Skeletal muscle satellite cell (primary cell): Measurements from ENCODE around the gene ATOSB.
A peak's percentile ranks its signal among the peaks of the same experiment; 100 is the strongest.

ENCODE experiments used
- H3K27me3 ChIP-seq: 2 replicates; pipeline ENCODE4 v1.7.0; 2013; ENCODE audit warnings: low read length; ENCODE audit not compliant: control insufficient read depth, insufficient read depth
- H3K36me3 ChIP-seq: 2 replicates; pipeline ENCODE4 v1.7.0; 2013; ENCODE audit warnings: mild to moderate bottlenecking, control low read depth, low read length; ENCODE audit not compliant: insufficient read depth
- H3K4me1 ChIP-seq: 2 replicates; pipeline ENCODE4 v1.7.0; 2013; ENCODE audit warnings: low read length; ENCODE audit not compliant: control insufficient read depth, insufficient read depth
- H3K4me2 ChIP-seq: 2 replicates; pipeline ENCODE4 v1.7.0; 2013; ENCODE audit warnings: mild to moderate bottlenecking, low read length
- H3K4me3 ChIP-seq: 2 replicates; pipeline ENCODE4 v1.7.0; 2013; ENCODE audit warnings: low read length
- H3K9ac ChIP-seq: 2 replicates; pipeline ENCODE4 v1.7.0; 2013; ENCODE audit warnings: mild to moderate bottlenecking, low read depth, low read length, moderate library complexity
- H3K9me3 ChIP-seq: replicated peaks from 2 replicates; pipeline ENCODE4 v1.7.0; 2013; ENCODE audit warnings: mild to moderate bottlenecking, control low read depth, low read length

The ATOSB gene

GRCh38 chr9:35111001-35111933 lies 4.4 kb downstream of the ATOSB start:
- peaks cover 53% of the 10 kb centered on the region for H3K4me1 ChIP-seq
- H3K4me2 ChIP-seq: peak overlapping the region; percentile 95
- no peaks in the 10 kb centered on the region for H3K27me3 ChIP-seq
- no peaks in the 10 kb centered on the region for H3K9me3 ChIP-seq
- H3K9ac ChIP-seq: peak overlapping the region; percentile 95
- peak overlapping the region; percentile 83 for H3K4me3 ChIP-seq
- H3K36me3 ChIP-seq: peaks cover 27% of the 10 kb centered on the region

- Histone ChIP-seq H3K4me3 (peak overlapping the region; percentile 83), H3K27me3 (no peaks in the 10 kb centered on the region), H3K9me3 (no peaks in the 10 kb centered on the region), H3K4me1 (peaks cover 53% of the 10 kb centered on the region), H3K4me2 (peak overlapping the region; percentile 95), H3K9ac (peak overlapping the region; percentile 95), H3K36me3 (peaks cover 35% of the 10 kb centered on the region)
These were observed 5.3 kb downstream of the ATOSB start for GRCh38 chr9:35110327-35110761.

GRCh38 chr9:35108946-35109575 lies 6.6 kb downstream of the ATOSB start:
- H3K9me3 ChIP-seq: no peaks in the 10 kb centered on the region
- no peak overlapping the region for H3K9ac ChIP-seq
- peaks cover 41% of the 10 kb centered on the region for H3K4me1 ChIP-seq
- H3K36me3 ChIP-seq: peaks cover 47% of the 10 kb centered on the region
- no peaks in the 10 kb centered on the region for H3K27me3 ChIP-seq
- peak overlapping the region; percentile 83 for H3K4me3 ChIP-seq
- H3K4me2 ChIP-seq: peak overlapping the region; percentile 95

- Histone ChIP-seq H3K36me3 (peaks cover 47% of the 10 kb centered on the region), H3K4me3 (no peak overlapping the region), H3K9ac (no peak overlapping the region)
These were observed 7.2 kb downstream of the ATOSB start for GRCh38 chr9:35108461-35108860.

GRCh38 chr9:35107297-35108290 lies 8.1 kb downstream of the ATOSB start:
- peaks cover 37% of the 10 kb centered on the region for H3K4me1 ChIP-seq
- no peaks in the 10 kb centered on the region for H3K9me3 ChIP-seq
- peaks cover 47% of the 10 kb centered on the region for H3K36me3 ChIP-seq
- no peaks in the 10 kb centered on the region for H3K27me3 ChIP-seq
- no peak overlapping the region for H3K4me2 ChIP-seq
- H3K4me3 ChIP-seq: no peak overlapping the region
- H3K9ac ChIP-seq: no peak overlapping the region

More at GRCh38 chr9:35108461-35108860, 7.2 kb downstream of the ATOSB start:
- Histone ChIP-seq H3K27me3 (no peaks in the 10 kb centered on the region), H3K4me1 (peaks cover 40% of the 10 kb centered on the region), H3K9me3 (no peaks in the 10 kb centered on the region), H3K4me2 (no peak overlapping the region)

GRCh38 chr9:35106343-35106730 lies 9.3 kb downstream of the ATOSB start:
- H3K4me1 ChIP-seq: peaks cover 37% of the 10 kb centered on the region
- no peak overlapping the region for H3K9ac ChIP-seq
- no peak overlapping the region for H3K4me2 ChIP-seq
- H3K4me3 ChIP-seq: no peak overlapping the region
- peaks cover 51% of the 10 kb centered on the region for H3K36me3 ChIP-seq
- no peaks in the 10 kb centered on the region for H3K27me3 ChIP-seq
- H3K9me3 ChIP-seq: no peaks in the 10 kb centered on the region

- Histone ChIP-seq H3K9ac (no peak overlapping the region), H3K4me2 (no peak overlapping the region), H3K9me3 (no peaks in the 10 kb centered on the region), H3K4me3 (no peak overlapping the region), H3K4me1 (peaks cover 36% of the 10 kb centered on the region), H3K27me3 (no peaks in the 10 kb centered on the region), H3K36me3 (peaks cover 57% of the 10 kb centered on the region)
These were observed 9.9 kb downstream of the ATOSB start for GRCh38 chr9:35105571-35106342.

- H3K36me3 ChIP-seq: peaks cover 63% of the 10 kb centered on the region
These were observed 10.5 kb downstream of the ATOSB start for GRCh38 chr9:35105126-35105525.

GRCh38 chr9:35104586-35104985 lies 11.1 kb downstream of the ATOSB start:
- no peaks in the 10 kb centered on the region for H3K27me3 ChIP-seq
- peaks cover 67% of the 10 kb centered on the region for H3K36me3 ChIP-seq
- peaks cover 24% of the 10 kb centered on the region for H3K4me1 ChIP-seq
- H3K9me3 ChIP-seq: no peaks in the 10 kb centered on the region
- no peak overlapping the region for H3K4me3 ChIP-seq
- H3K9ac ChIP-seq: no peak overlapping the region
- no peak overlapping the region for H3K4me2 ChIP-seq

More at GRCh38 chr9:35105126-35105525, 10.5 kb downstream of the ATOSB start:
- Histone ChIP-seq H3K4me2 (no peak overlapping the region), H3K4me1 (peaks cover 29% of the 10 kb centered on the region), H3K27me3 (no peaks in the 10 kb centered on the region), H3K9me3 (no peaks in the 10 kb centered on the region), H3K4me3 (no peak overlapping the region), H3K9ac (no peak overlapping the region)

- Histone ChIP-seq H3K9me3 (no peaks in the 10 kb centered on the region), H3K9ac (peak overlapping the region; percentile 93), H3K4me2 (peak overlapping the region; percentile 85), H3K4me3 (peak overlapping the region; percentile 80), H3K4me1 (peaks cover 16% of the 10 kb centered on the region), H3K36me3 (peaks cover 62% of the 10 kb centered on the region), H3K27me3 (no peaks in the 10 kb centered on the region)
These were observed 11.9 kb downstream of the ATOSB start for GRCh38 chr9:35103660-35104191.
